Heart left ventricle (tissue), 13 donors: Measurements from ENCODE around the gene GGACT.

ENCODE experiments used
- CTCF ChIP-seq, 12 donors: fragments of 200-600 bp; sonication (generic) in 4 of 12; IDR thresholded peaks; one replicate each; pipeline versions ENCODE4 v1.5.0 to v1.8.0; 2018 to 2022; ENCODE audit warnings: antibody characterized with exemption in 12 of 12, mild to moderate bottlenecking in 5 of 12
- POLR2A ChIP-seq, 2 donors: fragments of 450-650 bp; IDR thresholded peaks; one replicate each; pipeline ENCODE4 v1.6.1; 2017; ENCODE audit warnings: antibody characterized with exemption in 2 of 2, mild to moderate bottlenecking in 2 of 2, moderate library complexity in 2 of 2
- donor health status: ischemic (EF 13 %, LVEDD 7.1; RV severe dilation, severe dysfunction).
- donor health status: DM: no; HTN: yes; CAD: no.
- donor health status: DM: no; HTN: no; CAD: no.
- donor health status: ischemic (EF 25% LVEDD 6.9; RV normal size, moderate dysfunction).
- donor health status: ischemic (EF 25% LVEDD 5.7; RV mildly dilated, moderate dysfunction).
- donor health status: ischemic (EF 35%, LVEDD 5.7; RV mildly dilated, moderate dysfunction).
- donor health status: nonischemic (EF 11% LVEDD 7.7; RV severe dilation, severe dysfunction).
- donor health status: DM: yes; HTN: yes; CAD: no.
- donor health status: PGD.
- donor health status: ischemic (EF 29% LVEDD 5.4; RV normal size, mild dysfunction).
- donor health status: nonischemic (EF 23%, LVEDD 6.1; RV moderate dilation, normal function).

GRCh38 chr13:100600461-100600860, 11.9 kb upstream of the GGACT start:
- no peak for TF ChIP-seq CTCF (IDR thresholded peaks at IDR 0.05)
- TF ChIP-seq POLR2A (IDR thresholded peaks at IDR 0.05) = no peak
